NCI-H774 (cell line): ENCODE measurements around the gene DDX23.
"Not testable (repeated sequence)": the region's sequence is repeated elsewhere in the genome, so short reads cannot be mapped to it uniquely, and the experiment has no call there.

Source experiments
- DNase-seq: peaks from one replicate; lab custom pipeline; 2025; lab: John Stamatoyannopoulos, UW

DDX23 gene

DNA sequence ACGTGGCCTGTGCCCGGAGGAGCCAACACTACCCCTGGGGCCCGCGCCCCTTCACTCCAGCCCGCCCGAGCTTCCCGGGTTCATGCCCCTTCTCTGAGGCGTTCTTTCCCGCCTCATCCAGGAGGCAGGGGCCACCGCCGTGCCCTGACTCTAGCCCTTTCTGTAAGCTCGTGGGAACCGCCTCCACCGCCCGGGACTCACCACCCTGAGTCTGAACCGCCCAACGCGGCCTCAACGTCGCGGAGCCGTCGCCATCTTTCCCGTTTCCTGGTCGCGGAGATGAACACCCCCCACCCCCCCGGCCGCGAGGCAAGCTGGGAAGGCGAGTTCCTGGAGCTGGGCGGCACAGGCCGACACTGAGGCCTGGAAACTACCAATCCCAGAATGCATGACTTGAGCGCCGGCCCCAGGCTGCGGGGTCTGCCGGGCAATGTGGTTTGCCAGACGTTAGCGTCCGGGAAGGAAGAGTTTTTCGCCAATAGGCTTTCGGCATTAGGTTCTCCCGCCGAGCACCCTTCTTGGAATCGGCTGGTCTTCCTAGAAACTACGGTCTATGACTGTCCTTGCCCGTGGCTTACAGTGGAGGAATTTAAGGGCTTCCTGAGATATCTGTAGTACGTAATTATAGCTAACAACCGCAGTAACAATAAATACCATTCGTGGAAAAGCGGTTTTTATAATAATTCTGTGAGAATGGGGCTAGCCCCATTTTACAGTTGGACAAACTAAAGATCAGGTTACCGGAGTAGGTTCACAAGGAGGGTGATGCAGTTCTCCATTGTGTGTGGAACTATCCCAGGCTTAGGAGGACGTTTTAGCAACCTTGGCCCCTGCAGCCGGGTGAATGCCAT, at the start of gene DDX23:
Gene DDX23, minus strand, starts transcription at position 281 of the 851 bp plus-strand sequence. CDS start 6,381 bp downstream, outside the sequence.
- DNase-seq, result peak; percentile 99

DNA sequence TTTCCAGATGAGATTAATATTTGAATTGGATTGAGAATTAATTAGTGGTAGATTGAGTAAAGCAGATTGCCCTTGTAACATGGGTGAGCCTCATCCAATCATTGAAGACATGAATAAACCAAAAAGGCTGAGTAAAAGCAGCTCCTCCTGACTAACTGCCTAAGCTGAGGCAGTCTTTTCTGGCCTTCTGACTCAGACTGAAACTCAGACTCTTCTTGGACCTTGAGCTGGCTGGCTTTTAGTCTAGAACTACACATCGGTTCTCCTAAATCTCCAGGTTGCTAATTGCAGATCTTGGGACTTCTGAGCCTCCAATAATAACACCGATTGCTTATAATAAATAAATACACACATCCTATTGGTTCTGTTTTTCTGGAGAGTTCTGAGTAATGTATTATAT, 49.3 kb upstream of the DDX23 start:
- no peak for DNase-seq

DNA sequence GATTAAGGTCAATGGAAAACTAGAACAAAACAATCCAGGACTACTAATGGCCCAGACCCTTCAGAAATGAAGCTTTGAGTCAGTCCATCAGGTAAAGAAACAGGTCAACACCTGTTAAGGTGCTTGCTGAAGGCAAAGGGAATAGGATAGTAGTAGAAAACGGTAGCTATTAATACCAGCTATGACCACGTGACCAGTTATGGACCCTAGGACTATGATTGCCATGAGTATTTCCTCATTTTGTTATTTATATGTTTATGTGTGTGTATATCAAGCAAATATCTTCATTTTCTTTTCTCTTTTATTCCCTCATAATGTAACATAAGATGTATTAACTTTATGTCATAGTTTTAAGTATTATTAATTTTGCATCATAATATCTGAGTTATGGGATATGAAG, 47.7 kb upstream of the DDX23 start:
- DNase-seq, result no peak

DNA sequence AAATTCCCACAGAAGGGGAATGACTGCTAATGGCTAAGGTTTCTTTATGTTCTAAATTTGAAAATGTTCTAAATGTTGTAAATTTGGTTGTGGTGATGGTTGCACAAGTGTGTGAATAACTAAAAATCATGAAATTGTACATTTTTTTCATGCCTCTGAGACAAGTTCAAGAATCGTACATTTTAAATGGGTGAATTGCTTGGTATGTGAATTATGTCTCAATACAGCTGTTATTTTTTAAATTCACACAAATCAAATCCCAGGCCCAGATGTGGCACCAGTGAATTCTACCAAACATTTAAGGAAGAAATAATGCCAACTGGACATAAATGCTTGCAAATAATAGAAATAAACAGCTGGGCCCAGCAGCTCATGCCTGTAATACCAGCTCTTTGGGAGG, 42.3 kb upstream of the DDX23 start:
- no peak for DNase-seq

DNA sequence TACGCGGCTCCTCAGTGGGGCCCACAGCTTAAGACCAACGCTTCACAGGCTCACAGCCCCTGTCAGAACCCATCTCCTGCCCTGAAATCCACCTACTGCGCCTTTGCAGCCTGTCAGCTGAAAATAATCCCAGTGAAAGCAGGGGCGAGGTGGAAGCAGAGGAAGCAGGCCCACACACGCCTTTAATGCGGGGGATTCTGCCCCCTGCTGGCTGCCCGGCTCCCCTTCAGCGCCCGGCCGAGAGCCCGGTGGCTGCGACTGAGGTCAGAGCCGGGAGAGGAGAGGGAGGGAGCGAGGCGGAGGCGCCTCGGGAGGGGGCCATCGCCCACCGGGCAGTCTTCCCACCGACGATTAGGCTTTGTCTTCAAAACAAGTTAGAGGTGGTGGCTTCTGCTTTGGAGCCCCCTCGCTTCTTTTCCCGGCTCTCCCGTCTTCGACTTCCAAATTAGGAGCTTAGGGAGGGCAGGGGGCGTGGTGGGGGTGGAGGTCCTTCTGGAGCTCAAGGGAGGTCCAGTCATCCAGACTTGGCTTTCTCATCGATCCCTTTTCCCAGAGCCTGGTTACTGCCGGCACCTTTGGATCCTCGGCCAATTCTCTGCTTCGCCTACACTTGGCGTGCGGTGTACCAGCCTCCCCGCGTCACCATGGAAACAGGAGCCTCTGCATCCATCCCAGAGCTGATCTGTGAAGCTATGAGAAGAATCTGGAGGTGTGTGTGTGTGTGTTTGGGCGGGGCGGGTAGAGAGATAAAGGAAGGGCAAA, 38.9 kb upstream of the DDX23 start:
- DNase-seq, result peak; percentile 63

DNA sequence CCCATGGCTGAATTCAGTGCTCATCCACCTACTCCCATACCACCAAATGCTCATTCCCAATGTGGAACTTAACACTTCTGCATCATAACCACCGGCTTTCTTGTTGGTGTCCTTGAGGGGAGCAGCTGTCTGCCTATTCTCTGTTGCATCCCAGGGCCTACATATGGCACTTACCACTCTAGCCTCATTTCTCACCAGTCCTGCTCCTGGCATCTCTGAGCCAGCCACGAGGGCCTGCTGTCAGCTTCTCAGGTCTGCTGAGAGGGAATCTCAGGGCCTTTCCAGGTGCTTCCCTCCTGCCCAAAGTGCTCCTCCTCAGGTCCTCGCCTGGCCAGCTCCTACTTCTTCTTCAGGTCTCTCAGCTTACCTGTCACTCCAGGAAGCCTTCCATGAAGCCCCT, 37.7 kb upstream of the DDX23 start:
- no peak for DNase-seq

DNA sequence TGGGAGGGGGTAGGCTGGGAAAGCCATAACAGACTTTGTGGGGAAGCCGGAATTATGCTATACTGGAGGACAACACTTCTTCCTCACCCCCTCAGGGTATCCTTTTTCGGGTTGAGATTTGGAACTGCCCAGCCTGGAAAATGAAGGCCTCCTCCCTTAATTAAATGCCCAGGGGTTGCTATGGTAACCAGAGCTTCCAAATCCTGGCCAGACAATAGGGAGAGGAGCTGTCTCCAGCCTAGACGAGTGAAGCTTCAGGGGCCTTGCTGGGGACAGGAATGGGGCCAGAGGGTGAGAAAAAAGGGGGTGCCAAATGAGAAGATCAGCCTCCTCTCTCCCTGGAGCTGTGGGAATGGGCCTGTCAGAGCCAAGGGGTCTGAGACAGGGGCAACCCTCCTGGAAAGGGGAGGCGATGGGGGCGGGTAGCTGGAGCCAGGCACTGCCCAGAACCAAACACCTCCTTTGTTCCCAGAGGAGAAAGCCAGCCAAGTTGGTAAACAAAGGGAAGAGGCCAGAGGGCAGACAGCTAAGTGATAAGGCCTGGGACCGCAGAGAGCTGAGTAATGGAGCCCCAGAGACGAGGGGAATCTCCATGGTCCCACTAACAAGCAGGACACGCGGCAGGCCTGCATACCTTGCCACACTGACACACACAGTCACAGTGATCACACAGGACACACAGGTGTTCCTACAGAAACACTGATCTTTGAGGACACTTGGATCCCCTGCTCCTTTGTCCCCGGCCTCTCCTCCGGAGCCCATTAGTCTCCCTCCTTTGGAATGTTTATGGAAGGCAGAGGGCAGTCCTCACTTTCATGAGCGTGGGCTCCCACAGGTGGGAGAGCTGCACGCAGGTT, 31.6 kb upstream of the DDX23 start:
- DNase-seq, result peak; percentile 6

DNA sequence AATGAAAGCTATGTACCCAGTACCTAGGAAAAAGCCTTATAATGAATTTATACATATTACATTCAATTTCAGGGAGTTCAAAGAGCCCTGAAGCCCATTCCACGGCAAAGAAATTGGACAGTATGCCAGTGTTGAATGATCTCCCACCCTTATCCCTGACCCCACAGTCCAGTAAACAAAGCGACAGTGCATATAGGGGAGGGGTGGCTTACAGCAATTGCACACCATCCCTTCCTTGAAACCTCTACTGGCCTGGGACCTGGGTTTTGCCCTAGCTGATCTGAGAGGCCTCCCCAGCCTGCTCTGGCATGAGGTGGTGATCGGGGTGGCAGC, 31.0 kb upstream of the DDX23 start:
- no peak for DNase-seq

DNA sequence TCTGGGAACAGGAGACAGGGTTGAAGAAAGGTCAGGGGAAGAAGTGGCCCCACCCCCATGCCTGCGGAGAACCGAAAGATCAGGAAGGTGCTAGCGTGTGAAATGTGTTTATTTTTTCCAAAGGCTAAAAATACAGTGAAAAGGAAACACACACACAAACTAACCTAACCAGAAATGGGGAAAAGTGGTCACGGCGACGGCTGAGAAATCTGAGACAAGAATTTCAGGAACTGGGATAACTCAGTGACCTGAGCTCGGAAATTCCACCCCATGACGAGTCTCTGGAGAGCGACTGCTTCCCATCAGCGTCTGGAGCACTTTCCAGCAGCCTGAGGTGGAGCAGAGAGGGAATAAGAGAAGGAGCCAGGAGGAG, 30.3 kb upstream of the DDX23 start:
- DNase-seq, result no peak

DNA sequence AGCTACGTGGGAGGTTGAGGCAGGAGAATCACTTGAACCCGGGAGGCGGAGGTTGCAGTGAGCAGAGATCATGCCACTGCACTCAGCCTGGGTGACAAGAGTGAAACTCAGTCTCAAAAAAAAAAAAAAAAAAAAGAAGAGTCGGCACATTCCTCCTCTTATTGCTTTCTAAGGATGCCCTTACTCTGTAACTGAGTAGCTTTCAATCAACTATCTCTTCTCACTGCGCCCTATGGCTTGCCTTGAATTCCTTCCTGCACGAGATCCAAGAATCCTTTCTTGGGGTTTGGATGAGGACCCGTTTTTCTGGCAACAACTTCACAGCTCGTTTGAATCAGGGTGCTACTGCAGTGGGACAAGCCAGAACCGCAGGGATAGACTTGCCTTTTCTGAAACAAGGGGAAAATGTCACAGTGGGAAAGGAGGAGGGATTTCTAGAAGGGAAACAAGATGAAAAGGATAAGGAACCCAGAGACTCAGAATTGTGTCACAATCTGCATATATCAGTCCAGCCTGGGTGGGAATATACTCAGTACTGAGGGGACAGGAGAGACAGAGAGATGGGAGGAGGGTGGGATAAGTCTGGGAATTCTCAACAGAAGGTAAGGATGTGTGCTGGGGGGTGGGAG, 29.8 kb upstream of the DDX23 start:
- DNase-seq, result no peak

DNA sequence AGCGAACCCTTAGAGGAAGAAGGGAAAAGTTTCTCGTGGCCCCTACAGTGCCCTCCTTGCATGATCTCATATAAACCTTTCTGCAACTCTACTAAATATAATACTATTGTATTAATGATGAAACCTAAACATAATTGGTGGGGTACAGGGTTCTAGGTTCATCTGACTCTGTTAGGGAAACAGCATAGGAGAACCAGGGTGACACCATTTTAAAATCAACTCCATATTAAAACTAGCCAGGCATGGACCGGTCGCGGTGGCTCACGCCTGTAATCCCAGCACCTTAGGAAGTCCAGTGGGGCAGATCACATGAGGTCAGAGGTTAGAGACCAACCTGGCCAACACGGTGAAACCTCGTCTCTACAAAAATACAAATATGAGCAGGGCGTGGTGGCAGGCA, 28.7 kb upstream of the DDX23 start:
- no peak for DNase-seq

DNA sequence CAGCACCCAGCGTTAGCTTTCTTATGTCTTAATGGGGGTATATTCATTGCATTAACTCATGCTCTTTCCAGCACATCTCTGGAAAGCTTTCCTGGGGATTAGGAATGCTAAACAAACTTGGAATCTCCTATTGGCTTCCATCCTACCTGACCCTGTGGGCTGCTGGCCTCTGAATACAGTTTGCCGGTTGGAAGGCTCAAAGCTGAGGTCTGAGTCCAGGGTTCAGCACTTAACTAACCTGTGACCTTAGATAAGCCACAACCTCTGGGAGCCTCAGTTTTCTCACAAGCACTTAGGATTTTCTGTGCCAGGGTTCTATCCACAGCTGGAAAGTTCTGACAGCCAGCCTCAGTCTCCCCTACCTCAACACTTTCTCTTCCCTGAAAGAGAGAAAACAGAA, 26.6 kb upstream of the DDX23 start:
- no peak for DNase-seq

DNA sequence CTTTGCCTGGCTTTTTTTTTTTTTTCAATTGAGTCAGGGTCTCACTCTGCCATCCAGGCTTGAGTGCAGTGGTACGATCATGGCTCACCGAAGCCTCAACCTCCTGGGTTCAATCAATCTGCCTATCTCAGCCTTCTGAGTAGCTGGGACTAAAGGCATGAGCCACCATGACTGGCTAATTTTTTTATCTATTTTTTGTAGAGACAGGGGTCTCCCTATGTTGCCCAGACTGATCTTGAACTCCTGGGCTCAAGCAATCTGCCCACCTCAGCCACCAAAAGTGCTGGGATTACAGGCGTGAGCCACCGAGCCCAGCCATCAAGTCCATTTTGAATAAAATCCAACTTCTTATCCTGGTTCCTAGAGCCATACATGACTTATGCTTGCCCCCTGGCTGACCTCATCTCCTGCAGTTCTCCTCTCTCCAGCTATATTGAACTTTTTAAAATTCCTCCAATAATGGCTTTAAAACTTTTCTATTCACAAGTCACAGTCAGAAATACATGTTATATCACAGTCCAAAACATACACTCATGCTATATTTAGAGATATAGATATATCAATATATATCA, 24.1 kb upstream of the DDX23 start:
- no peak for DNase-seq

DNA sequence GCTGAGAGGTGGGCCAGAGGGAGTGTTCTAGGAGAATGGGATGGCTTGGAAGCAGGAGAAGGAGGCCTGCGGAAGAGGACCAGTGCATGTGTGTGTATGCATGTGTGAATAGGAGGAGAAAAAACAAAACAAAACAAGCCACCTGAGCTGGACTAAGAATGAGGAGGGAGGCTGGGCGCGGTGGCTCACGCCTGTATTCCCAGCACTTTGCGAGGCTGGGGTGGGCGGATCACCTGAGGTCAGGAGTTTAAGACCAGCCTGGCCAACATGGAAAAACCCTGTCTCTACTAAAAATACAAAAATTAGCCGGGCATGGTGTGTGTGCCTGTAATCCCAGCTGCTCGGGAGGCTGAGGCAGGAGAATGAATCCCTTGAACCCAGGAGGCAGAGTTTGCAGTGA, 21.6 kb upstream of the DDX23 start:
- not testable (repeated sequence) for DNase-seq

DNA sequence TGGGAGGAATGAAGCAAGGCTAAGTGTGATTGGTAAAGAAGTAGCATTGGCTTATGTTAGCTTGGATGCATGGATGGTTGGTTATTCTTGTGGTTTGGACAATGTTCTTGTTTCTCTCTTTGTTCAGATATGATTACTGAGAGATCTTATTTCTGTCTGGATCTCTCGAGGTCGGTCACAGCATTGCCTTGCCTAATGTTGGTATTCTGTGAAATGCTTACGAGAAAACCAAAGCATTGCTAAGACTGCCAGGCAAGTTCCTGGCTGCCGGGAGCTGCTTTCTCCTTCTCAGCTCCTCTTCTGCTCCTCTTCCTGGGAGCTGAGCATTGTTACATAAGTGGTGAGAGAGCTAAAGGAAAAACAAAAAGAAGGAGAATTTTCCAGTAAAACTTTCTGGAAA, 21.1 kb upstream of the DDX23 start:
- DNase-seq, result no peak

DNA sequence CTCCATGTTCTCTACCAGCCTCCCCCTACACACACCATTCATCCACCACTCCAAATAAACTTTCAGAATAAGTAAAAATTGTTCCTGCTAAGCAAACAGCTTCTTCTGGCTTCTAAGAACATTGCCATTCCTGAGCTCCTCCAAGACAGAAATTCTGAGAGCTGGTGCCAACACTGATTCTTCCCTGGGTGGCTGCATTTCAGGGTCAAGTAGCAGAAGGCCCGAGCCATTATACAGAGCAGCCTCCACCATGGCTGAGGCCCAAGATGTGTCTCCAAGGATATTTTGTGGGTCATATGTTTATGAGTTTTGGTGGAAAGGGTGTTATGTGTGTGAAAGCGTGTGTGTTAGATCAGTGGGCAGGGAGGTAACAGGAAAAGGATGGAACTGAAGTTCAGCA, 17.2 kb upstream of the DDX23 start:
- DNase-seq, result no peak

DNA sequence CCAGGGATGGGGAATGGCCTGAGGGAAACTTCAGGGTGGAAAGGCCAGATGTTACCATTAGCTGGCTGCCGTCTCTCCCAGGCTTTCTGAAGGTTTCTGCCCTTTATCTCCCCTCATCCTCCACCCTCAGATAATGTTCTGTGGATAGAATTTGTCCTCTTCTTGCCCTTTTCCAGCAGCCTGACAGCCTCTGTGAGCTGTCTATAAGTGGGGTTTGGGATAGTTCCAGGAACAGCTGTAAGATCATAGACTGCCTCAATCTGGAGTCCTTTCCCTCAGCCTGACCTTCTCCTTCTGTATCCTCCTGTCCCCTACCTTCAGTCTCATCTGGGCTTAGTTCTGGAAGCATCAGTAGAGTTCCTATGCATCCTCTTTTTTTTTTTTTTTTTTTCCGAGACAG, 16.5 kb upstream of the DDX23 start:
- no peak for DNase-seq

DNA sequence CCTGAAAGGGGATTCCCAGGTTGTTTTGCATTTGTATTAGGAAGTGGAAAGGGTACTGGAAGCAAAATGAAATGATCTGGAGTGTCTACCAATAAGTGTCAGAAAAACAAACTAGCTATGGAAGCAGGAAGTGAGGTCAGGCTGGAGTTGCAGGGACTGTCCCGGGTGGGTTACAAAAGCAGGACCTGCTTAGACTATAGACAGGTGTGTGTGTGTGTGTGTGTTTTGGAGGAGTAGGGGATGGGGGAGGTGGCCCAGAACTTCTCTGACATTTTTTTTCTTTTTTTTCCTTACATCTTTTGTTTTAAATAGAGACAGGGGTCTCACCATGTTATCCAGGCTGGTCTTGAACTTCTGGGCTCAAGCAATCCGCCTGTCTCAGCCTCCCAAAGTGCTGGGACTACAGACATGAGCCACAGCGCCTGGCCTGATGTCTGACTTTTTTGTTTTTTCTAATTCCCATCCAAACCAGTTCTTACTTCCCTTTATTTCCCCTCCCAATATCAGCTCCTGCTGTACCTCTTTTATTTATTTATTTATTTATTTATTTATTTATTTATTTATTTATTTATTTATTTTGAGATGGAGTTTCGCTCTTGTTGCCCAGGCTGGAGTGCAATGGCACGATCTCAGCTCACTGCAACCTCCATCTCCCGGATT, 14.2 kb upstream of the DDX23 start:
- DNase-seq, result no peak

DNA sequence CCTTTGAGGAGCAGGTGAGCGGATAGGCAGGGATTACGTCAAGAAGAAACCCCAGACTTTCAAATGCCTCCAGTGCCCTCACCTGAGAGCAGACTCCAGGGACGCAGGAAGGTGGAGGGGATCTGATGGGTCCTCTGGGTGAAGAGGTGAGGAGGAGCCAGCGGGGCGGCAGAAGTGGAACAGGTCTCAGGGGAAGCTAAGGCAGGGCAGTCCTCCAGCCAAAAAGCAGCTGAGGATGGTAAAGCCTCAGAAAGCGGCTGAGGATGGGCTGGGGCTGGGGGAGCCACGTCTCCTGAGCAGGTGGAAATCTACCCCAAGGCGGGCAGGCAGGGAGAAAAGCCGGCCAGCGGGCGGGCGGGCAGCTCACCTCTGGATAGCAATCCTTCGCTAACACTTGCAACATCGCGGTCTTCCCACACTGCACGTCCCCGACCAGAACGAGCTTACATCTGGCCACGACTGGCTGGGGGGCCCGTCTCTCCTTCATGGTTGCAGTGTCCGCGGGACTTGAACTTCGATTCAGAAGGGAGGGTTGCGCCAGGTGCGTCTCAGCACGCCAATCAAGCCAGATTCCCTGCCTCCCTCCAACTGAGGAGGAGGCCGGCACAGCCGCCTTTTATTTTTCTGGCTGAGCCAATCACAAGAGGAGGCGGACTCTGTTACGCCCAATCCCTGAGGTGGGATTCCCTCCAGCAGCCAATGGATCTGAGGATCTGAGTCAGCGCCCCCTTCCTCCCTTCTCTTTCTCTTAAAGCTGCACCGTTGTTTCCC, 13.5 kb upstream of the DDX23 start, which contains the start of gene RND1:
Gene RND1, minus strand, starts transcription at position 590 of the 771 bp plus-strand sequence. Its CDS starts 103 bp downstream, at position 487.
- DNase-seq, result peak; percentile 95

DNA sequence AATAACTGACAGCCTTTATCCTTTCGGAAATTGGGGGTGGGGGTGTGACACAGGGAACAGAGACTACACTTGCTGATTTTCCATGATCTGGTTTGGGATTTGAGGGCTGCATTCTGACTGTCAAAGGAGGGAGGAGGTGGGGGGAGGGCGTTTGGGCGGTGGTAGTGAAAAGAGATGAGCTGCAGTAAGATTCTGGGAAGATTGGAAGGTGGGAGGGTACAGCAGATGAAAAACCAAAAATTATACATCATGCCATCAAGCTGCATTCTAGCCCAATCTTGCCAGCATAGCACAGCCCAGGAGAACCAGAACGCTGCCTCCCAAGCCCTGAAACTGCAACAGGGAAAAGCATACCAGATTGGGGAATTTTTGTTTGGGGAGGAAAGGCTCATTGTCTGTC, 11.3 kb upstream of the DDX23 start:
- no peak for DNase-seq
